ENCODE data around the gene GYG1.

- no peak for TF ChIP-seq CTCF (IDR thresholded peaks at IDR 0.05)
- no peak for TF ChIP-seq POLR2A (IDR thresholded peaks at IDR 0.05)
Measured at GRCh38 chr3:148975696-148976095, 15.6 kb upstream of the GYG1 start.
